GM19025 (cell line): ENCODE results near the gene C16orf96.

Experiments used
- ATAC-seq: cut with Tn5 transposase; IDR thresholded peaks from one replicate; pipeline ENCODE4 v1.9.1; 2021; ENCODE audit warnings: mild to moderate bottlenecking, low read depth, moderate library complexity; ENCODE audit not compliant: unreplicated experiment

C16orf96 gene

GRCh38 chr16:4615384-4616046, 59.4 kb downstream of the C16orf96 start:
- ATAC-seq = no peak

GRCh38 chr16:4616047-4616811, 60.1 kb downstream of the C16orf96 start:
- ATAC-seq = peak; percentile 70

DNA sequence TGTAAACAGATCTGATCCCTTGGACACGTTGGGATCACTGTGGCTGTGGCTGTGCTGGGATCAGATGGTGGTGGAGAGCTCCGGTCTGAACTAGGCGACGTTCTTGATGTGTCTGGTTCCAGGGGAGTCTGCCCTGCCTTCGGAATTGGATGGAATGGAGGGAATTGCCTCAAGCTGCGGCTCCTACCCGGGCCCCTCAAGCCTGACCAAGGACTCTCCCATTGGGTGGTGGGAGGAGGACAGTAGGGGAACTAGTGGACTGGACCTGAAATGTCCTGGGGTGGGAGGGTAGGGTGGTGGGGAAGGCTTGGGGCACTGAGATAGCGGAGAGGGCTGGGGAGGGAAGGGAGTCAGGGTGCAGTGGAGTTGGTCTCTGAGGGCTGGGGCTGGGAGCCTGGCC, 61.7 kb downstream of the C16orf96 start:
- ATAC-seq = no peak

GRCh38 chr16:4618645-4619418, 62.7 kb downstream of the C16orf96 start:
- ATAC-seq = no peak

- ATAC-seq = no peak
Observed at GRCh38 chr16:4623593-4623992, 67.5 kb downstream of the C16orf96 start.

GRCh38 chr16:4624015-4624826, 68.1 kb downstream of the C16orf96 start, which contains the start of gene MGRN1:
Gene MGRN1, plus strand, starts transcription at chr16:4624826. Its CDS starts 135 bp downstream, at chr16:4624961.
- peak; percentile 67 for ATAC-seq

DNA sequence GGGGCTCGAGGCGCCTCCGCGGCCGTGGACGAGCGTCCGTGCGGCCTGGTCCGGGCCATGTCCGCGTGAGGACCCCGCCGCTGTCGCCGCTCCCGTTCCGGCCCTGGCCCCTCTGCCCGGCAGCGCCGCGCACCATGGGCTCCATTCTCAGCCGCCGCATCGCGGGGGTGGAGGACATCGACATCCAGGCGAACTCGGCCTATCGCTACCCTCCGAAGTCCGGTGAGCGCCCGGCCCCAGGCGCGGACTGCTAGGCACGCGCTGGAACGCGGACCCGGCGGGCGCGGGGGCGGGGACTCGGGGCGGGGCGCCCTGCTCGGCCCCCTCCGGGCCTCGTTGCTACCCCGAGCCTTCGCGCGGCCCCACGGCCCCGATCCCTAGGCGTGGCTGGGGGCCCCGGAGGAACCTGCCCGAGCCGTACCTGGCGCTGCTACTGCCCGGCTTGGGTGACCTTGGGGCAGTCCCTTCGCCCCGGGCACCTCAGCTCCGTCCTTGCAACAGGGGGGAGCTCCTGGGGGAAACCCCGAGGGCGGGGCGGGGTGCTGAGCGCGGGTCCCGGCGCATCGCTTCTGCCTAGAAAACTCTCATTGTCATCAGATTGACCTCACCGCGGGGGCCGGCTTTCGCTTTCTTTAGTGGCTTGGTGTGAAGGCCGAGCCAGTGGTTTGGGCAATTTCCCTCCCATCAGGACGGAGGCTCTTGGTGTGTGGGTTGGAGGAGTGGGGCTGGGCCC, 68.9 kb downstream of the C16orf96 start:
- ATAC-seq = peak; percentile 51

- no peak for ATAC-seq
Observed at GRCh38 chr16:4625560-4626159, 69.5 kb downstream of the C16orf96 start.

DNA sequence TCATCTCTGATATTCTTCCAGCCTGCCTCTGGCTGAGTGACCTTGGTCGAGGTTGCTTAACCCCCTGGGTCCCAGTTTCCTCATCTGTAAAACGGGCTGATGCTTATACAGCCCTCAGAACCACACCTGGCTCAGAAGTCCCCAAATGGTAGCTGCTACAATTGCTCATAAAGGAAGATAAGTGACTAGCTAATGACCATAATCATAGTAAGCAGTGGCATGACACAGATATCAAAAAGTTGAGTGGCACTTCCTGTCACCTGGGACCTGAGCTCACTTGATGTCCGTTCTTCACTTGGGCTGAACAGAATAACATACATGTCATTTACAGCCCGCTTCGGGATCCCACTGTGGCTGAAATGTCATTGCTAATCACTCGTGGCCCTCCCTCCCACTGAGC, 70.3 kb downstream of the C16orf96 start:
- ATAC-seq = no peak

DNA sequence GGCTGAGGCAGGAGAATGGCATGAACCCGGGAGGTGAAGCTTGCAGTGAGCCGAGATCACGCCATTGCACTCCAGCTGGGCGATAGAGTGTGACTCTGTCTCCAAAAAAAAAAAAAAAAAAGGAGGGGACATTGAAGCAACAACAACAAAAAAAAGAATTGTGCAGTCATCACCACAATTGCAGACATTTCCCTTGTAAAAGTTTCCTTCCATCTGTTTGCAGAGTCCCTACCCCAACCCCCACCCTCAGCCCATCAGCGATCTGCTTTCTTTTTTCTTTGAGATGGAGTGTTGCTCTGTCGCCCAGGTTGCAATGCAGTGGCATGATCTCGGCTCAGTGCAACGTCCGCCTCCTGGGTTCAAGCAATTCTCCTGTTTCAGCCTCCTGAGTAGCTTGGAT, 72.1 kb downstream of the C16orf96 start:
- ATAC-seq = no peak

- ATAC-seq = no peak
Observed at GRCh38 chr16:4631444-4631843, 75.3 kb downstream of the C16orf96 start.

GRCh38 chr16:4633910-4634635, 77.9 kb downstream of the C16orf96 start:
- ATAC-seq = no peak

- ATAC-seq = no peak
Observed at GRCh38 chr16:4634768-4635167, 78.6 kb downstream of the C16orf96 start.

DNA sequence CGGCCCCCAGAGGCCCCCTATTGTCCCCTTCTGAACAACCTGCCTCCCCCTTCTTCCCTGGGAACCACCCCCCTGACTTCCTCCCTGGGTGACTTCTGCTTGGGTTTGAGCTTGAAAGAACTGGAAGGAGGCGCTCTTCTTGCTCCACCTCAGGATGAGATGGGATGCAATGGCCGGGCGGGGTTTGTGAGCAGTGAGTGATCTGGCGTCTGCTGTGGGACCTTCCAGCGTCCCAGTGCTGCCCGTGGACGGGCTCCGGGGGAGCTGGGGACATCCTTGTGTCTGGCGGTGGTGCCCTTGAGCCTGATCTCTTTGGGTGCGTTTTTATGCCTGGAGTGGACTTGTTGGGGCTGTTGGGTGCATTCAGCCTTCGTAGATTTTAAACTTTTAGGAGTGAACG, 80.1 kb downstream of the C16orf96 start:
- ATAC-seq = no peak

DNA sequence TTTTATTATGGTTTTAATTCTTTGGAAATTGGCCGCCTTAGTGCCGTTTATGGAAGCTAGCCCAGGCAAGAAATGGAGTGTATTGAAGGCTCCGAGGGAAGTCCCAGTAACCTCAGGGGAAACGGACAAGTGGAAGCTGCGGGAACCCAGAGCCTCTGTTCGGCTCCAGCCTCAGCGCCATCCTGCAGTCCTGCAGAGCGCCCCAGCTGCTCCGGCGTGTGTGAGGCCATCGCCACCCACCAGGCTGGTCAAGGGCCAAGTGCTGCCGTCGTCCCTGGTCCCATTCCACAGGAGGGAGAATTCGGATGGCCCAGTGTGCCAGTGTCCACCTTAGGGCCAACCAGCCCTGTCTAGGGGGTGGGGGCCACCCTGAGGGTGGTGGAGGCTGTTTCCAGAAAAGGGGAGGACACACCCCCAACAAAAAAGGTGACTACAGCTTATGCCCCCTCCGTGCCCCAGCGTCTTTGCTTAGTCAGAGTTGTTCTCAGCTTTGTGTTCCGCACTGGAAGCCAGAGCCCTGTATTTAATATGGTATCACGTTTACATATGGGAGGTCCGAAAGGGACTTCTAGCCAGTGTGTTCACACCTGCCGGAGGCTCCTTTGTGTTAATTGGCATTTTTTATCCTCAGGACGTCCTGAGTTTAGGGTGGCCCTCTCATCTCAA, 81.5 kb downstream of the C16orf96 start:
- no peak for ATAC-seq

- ATAC-seq = no peak
Observed at GRCh38 chr16:4639899-4640509, 83.9 kb downstream of the C16orf96 start.

- no peak for ATAC-seq
Observed at GRCh38 chr16:4640572-4641305, 84.6 kb downstream of the C16orf96 start.
